ENCODE results near the gene CHCHD3. TPM values are rescaled to one million over a fixed set of nuclear protein-coding genes. Genes with fewer than 3 reads are reported as not detected.

Gene CHCHD3
- total RNA-seq: 10 to 100 TPM; 61.7 to 71.7 (median 63.0) TPM
- polyA plus RNA-seq: 10 to 100 TPM; 63.7 to 93.4 (median 69.4) TPM

GRCh38 chr7:133081599-133082389 is at the start of gene CHCHD3:
Gene CHCHD3, minus strand, starts transcription at chr7:133082090. Its CDS starts 153 bp downstream, at chr7:133081937.
- H3K4me1 ChIP-seq: peaks cover 0 to 38% (median 20%) of the 10 kb centered on the region in 4 donors
- no peaks in the 10 kb centered on the region for H3K9me3 ChIP-seq
- H3K36me3 ChIP-seq: no peaks in the 10 kb centered on the region
- no peaks in the 10 kb centered on the region for H3K27me3 ChIP-seq
- peak; percentile 98 for DNase-seq
- H3K27ac ChIP-seq: peak within 1 kb of the TSS; percentile 77 to 89 (median 88)
- TF ChIP-seq CTCF (IDR thresholded peaks at IDR 0.05): no peak
- TF ChIP-seq POLR2A (IDR thresholded peaks at IDR 0.05): peak; percentile 42 to 56
- no peak for TF ChIP-seq EP300 (IDR thresholded peaks at IDR 0.05)
- peak in 3 of 4 donors; percentile 68 to 90 (median 89) for TF ChIP-seq POLR2AphosphoS5 (IDR thresholded peaks at IDR 0.05)
- intact Hi-C loops (cut with DNase I): loop anchor here (5.0 kb wide), 2 partner anchors 171 to 1236 kb away; partner anchors contain the start of genes EXOC4 and SLC35B4
- 0 to 1% methylated on average over 58 of the region's 58 CpGs for WGBS, 2 donors
- H3K4me3 ChIP-seq: peak within 1 kb of the TSS; percentile 73 to 96 (median 88)

DNA sequence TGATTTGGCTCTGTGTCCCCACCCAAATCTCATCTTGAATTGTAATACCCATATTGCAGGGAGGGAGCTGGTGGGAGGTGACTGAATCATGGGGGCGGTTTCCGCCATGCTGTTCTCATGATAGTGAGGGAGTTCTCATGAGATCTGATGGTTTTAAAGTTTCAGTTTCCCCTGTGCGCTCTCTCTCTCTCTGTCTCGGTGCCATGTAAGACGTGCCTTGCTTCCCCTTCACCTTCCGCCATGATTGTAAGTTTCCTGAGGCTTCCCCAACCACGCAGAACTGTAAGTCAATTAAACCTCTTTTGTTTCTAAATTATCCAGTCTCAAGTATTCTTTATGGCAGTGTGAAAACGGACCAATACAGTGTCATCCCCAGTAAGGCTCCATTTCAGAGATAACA is 48.3 kb upstream of the CHCHD3 start:
- no peak for TF ChIP-seq EP300 (IDR thresholded peaks at IDR 0.05)
- no peaks in the 10 kb centered on the region for H3K9me3 ChIP-seq
- H3K36me3 ChIP-seq: no peaks in the 10 kb centered on the region
- DNase-seq: no peak
- intact Hi-C loops (cut with DNase I): no loop called here
- H3K4me3 ChIP-seq: no peak overlapping the region
- H3K27ac ChIP-seq: no peak overlapping the region
- no peaks in the 10 kb centered on the region for H3K27me3 ChIP-seq
- WGBS, 2 donors: 93 to 94% methylated on average over 8 of the region's 8 CpGs
- no peaks in the 10 kb centered on the region for H3K4me1 ChIP-seq

GRCh38 chr7:133126422-133126821 is 44.5 kb upstream of the CHCHD3 start:
- DNase-seq: no peak
- Histone ChIP-seq H3K4me1 (no peaks in the 10 kb centered on the region), H3K27ac (no peak overlapping the region), H3K36me3 (no peaks in the 10 kb centered on the region), H3K9me3 (no peaks in the 10 kb centered on the region), H3K4me3 (no peak overlapping the region), H3K27me3 (no peaks in the 10 kb centered on the region)
- 23 to 53% methylated on average over 2 of the region's 2 CpGs for WGBS, 2 donors
- no peak for TF ChIP-seq EP300 (IDR thresholded peaks at IDR 0.05)
- TF ChIP-seq POLR2AphosphoS5 (IDR thresholded peaks at IDR 0.05): no peak
- TF ChIP-seq POLR2A (IDR thresholded peaks at IDR 0.05): no peak
- TF ChIP-seq CTCF (IDR thresholded peaks at IDR 0.05): no peak
- intact Hi-C loops (cut with DNase I): no loop called here

DNA sequence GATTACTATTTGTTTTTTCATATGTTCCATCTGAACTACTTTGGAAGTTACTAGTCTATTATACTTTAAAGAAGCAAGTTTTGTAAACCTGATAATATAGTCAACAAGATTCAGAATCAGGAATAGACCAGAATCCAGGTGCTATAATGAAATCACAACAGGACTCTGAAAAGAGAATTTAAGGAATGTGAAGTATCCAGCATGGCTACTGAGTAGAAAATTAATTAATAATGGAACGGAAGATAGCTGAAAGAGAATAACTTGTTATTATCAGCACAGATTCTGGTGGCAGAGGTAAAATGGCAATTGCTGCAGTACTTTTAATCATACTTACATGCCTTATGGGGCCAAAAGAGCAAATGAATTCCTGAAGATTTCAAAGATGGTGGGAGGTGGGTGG is 43.1 kb upstream of the CHCHD3 start:
- no peak for TF ChIP-seq CTCF (IDR thresholded peaks at IDR 0.05)
- no peak for TF ChIP-seq POLR2AphosphoS5 (IDR thresholded peaks at IDR 0.05)
- no peak for TF ChIP-seq POLR2A (IDR thresholded peaks at IDR 0.05)
- no peak for TF ChIP-seq EP300 (IDR thresholded peaks at IDR 0.05)
- Histone ChIP-seq H3K27me3 (no peaks in the 10 kb centered on the region), H3K4me1 (no peaks in the 10 kb centered on the region), H3K4me3 (no peak overlapping the region), H3K36me3 (no peaks in the 10 kb centered on the region), H3K9me3 (no peaks in the 10 kb centered on the region), H3K27ac (no peak overlapping the region)
- 0 to 4% methylated on average over 1 of the region's 1 CpG for WGBS, 2 donors
- intact Hi-C loops (cut with DNase I): no loop called here
- no peak for DNase-seq

DNA sequence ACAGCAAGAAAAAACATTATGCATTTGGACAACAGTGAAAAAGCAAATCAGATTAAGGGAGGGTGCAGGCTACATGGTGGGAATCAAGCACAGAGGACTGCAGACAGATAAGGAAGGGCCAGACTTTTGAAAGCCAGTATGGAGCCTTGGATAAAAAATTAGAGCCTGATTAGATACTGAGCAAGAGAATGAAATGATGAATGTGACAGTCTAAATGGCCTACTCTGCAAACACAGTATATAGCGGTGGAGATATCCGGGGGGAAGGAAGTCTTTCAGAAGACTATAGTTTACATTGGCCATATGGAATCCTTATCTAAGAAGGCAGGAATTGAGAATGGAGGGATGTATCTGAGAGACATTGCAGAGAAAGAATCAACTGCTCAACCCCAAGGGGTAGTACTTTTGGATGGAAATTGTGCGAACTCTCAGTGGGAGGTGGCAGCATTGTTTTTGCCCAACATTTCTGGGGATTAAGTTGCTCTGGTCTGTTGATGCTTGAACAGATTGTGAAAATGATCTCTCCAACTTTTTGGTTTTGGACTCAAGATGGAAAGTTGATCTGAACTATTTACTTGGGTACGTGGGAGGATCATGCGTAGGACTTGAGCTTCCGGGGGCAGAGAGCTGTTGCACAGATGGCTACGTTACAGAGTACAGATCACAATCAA is 39.4 kb upstream of the CHCHD3 start:
- DNase-seq: no peak
- H3K27ac ChIP-seq: no peak overlapping the region
- H3K36me3 ChIP-seq: no peaks in the 10 kb centered on the region
- no peak overlapping the region for H3K4me3 ChIP-seq
- TF ChIP-seq POLR2A (IDR thresholded peaks at IDR 0.05): no peak
- TF ChIP-seq EP300 (IDR thresholded peaks at IDR 0.05): no peak
- no peak for TF ChIP-seq POLR2AphosphoS5 (IDR thresholded peaks at IDR 0.05)
- no peak for TF ChIP-seq CTCF (IDR thresholded peaks at IDR 0.05)
- H3K4me1 ChIP-seq: no peaks in the 10 kb centered on the region
- no peaks in the 10 kb centered on the region for H3K9me3 ChIP-seq
- WGBS, 2 donors: 79 to 85% methylated on average over 7 of the region's 7 CpGs
- intact Hi-C loops (cut with DNase I): no loop called here
- no peaks in the 10 kb centered on the region for H3K27me3 ChIP-seq
